Measurements from ENCODE around the gene P4HA2.

P4HA2 gene

DNA sequence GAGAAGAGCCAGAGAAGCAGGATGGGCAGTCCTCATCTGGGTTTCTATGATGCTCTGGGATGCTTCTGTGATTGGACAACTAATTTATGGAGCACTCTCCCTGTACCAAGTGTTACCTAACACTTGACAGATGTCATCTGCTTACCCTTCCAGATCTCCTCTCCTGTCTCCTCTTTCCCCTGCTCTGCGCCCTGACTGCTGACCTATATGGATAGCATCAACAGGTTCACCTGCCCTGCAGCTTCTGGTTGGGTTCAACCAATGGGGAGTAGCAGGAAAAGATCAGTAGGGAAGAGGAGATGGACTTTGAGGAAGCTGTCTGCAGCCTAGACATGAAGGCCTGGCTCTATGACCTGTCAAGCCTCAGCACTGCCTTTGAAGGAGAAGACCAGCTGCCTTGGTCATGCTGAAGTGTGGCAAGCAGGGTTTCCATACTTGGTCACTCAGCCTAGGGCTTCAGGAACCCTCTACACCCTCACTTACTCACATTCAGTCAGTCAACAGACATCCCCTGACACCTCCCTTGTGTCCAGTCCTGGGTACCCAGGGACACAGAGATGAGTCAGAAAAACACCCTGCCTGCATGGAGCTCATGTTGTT lies 11.3 kb upstream of the P4HA2 start:
- no peak for ATAC-seq
- no peak for TF ChIP-seq OSR1 (CRISPR knock-in tag; IDR thresholded peaks at IDR 0.05)
- no peak for TF ChIP-seq ZFP3 (CRISPR knock-in tag; IDR thresholded peaks at IDR 0.05)
- TF ChIP-seq ZC3H10 (CRISPR knock-in tag; IDR thresholded peaks at IDR 0.05) = no peak
- TF ChIP-seq PPARA (CRISPR knock-in tag; IDR thresholded peaks at IDR 0.05; ENCODE audit: borderline replicate concordance) = no peak
- TF ChIP-seq, protein P1, sequence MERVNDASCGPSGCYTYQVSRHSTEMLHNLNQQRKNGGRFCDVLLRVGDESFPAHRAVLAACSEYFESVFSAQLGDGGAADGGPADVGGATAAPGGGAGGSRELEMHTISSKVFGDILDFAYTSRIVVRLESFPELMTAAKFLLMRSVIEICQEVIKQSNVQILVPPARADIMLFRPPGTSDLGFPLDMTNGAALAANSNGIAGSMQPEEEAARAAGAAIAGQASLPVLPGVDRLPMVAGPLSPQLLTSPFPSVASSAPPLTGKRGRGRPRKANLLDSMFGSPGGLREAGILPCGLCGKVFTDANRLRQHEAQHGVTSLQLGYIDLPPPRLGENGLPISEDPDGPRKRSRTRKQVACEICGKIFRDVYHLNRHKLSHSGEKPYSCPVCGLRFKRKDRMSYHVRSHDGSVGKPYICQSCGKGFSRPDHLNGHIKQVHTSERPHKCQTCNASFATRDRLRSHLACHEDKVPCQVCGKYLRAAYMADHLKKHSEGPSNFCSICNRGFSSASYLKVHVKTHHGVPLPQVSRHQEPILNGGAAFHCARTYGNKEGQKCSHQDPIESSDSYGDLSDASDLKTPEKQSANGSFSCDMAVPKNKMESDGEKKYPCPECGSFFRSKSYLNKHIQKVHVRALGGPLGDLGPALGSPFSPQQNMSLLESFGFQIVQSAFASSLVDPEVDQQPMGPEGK (CRISPR knock-in tag; IDR thresholded peaks at IDR 0.05; ENCODE audit: borderline replicate concordance) = no peak
- TF ChIP-seq CSDC2 (CRISPR knock-in tag; IDR thresholded peaks at IDR 0.05) = no peak
- TF ChIP-seq, protein P2, sequence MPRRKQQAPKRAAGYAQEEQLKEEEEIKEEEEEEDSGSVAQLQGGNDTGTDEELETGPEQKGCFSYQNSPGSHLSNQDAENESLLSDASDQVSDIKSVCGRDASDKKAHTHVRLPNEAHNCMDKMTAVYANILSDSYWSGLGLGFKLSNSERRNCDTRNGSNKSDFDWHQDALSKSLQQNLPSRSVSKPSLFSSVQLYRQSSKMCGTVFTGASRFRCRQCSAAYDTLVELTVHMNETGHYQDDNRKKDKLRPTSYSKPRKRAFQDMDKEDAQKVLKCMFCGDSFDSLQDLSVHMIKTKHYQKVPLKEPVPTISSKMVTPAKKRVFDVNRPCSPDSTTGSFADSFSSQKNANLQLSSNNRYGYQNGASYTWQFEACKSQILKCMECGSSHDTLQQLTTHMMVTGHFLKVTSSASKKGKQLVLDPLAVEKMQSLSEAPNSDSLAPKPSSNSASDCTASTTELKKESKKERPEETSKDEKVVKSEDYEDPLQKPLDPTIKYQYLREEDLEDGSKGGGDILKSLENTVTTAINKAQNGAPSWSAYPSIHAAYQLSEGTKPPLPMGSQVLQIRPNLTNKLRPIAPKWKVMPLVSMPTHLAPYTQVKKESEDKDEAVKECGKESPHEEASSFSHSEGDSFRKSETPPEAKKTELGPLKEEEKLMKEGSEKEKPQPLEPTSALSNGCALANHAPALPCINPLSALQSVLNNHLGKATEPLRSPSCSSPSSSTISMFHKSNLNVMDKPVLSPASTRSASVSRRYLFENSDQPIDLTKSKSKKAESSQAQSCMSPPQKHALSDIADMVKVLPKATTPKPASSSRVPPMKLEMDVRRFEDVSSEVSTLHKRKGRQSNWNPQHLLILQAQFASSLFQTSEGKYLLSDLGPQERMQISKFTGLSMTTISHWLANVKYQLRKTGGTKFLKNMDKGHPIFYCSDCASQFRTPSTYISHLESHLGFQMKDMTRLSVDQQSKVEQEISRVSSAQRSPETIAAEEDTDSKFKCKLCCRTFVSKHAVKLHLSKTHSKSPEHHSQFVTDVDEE (CRISPR knock-in tag; IDR thresholded peaks at IDR 0.05) = no peak
- no peak for TF ChIP-seq TCF4 (CRISPR knock-in tag; IDR thresholded peaks at IDR 0.05; ENCODE audit: borderline replicate concordance)
- no peak for TF ChIP-seq RARB (CRISPR knock-in tag; IDR thresholded peaks at IDR 0.05)

DNA sequence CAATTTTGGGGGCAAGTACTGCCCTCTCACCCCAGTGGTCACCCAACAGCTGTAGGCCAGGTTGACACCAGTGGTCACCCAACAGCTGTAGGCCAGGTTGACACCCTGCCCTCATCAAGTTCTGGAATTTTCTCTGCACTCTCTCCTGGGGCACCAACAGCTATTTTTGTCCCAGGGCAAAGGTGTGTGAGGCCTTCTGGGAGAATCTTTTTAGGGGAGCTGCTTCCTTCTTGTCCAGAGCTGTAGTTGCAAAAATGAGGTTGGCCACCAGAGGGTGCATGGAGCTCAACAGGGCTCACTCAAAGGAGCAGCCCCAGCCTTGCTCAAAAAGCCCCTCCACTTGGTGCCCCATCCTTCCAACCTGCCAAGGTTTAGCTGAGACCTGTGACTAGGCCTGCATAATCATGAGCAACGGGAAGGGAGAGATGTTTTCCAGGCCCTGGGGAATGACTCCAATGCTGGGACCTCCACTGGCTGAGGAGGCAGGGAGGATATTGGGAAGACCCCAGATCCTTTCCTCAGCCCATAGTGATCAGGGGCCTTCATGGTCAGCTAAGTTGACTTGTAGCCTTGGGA lies 10.6 kb upstream of the P4HA2 start:
- peak; percentile 96 for ATAC-seq
- TF ChIP-seq, protein P2 (CRISPR knock-in tag; IDR thresholded peaks at IDR 0.05) = no peak
- TF ChIP-seq TOX (CRISPR knock-in tag; IDR thresholded peaks at IDR 0.05; ENCODE audit: borderline replicate concordance) = no peak
- no peak for TF ChIP-seq ZC3H10 (CRISPR knock-in tag; IDR thresholded peaks at IDR 0.05)
- TF ChIP-seq ZFP3 (CRISPR knock-in tag; IDR thresholded peaks at IDR 0.05) = no peak
- TF ChIP-seq ESRRG (CRISPR knock-in tag; IDR thresholded peaks at IDR 0.05) = no peak
- no peak for TF ChIP-seq ISL1 (CRISPR knock-in tag; IDR thresholded peaks at IDR 0.05)
- TF ChIP-seq ZNF8 (CRISPR knock-in tag; IDR thresholded peaks at IDR 0.05) = no peak
- TF ChIP-seq BACH2 (CRISPR knock-in tag; IDR thresholded peaks at IDR 0.05; ENCODE audit: borderline replicate concordance) = no peak
- TF ChIP-seq ZNF70 (CRISPR knock-in tag; IDR thresholded peaks at IDR 0.05) = no peak
- TF ChIP-seq RARB (CRISPR knock-in tag; IDR thresholded peaks at IDR 0.05) = no peak
- TF ChIP-seq CSDC2 (CRISPR knock-in tag; IDR thresholded peaks at IDR 0.05) = no peak
- TF ChIP-seq PPARA (CRISPR knock-in tag; IDR thresholded peaks at IDR 0.05; ENCODE audit: borderline replicate concordance) = no peak
- TF ChIP-seq SNAI2 (CRISPR knock-in tag; IDR thresholded peaks at IDR 0.05) = no peak
- TF ChIP-seq TCF4 (CRISPR knock-in tag; IDR thresholded peaks at IDR 0.05; ENCODE audit: borderline replicate concordance) = no peak
- no peak for TF ChIP-seq ARNTL (CRISPR knock-in tag; IDR thresholded peaks at IDR 0.05; ENCODE audit: borderline replicate concordance, low read depth)
- TF ChIP-seq, protein P1 (CRISPR knock-in tag; IDR thresholded peaks at IDR 0.05; ENCODE audit: borderline replicate concordance) = no peak

DNA sequence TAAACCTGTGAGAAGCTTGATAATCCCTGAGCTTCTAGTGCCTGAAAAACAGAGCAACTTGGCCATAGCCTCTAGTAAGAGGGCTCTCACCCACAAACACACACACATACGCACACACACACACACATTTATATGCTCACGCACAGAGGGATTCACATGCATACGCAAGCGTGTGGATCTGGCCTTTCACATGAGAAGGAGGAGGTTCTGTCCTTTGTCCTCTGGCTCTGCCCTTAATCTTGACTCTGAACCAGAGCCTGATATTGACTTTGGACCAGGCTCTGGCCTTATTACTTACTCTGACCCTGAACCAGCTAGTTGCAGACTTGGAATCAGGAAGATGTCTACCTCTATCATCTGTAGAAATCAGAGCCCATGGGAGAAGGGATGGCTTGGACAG lies 10.0 kb upstream of the P4HA2 start:
- no peak; the same call in 2 of the 3 replicates for ATAC-seq
- no peak for TF ChIP-seq ESRRG (CRISPR knock-in tag; IDR thresholded peaks at IDR 0.05)
- TF ChIP-seq OSR1 (CRISPR knock-in tag; IDR thresholded peaks at IDR 0.05) = no peak
- TF ChIP-seq TCF4 (CRISPR knock-in tag; IDR thresholded peaks at IDR 0.05; ENCODE audit: borderline replicate concordance) = no peak
- TF ChIP-seq ZNF8 (CRISPR knock-in tag; IDR thresholded peaks at IDR 0.05) = no peak
- TF ChIP-seq, protein P3, sequence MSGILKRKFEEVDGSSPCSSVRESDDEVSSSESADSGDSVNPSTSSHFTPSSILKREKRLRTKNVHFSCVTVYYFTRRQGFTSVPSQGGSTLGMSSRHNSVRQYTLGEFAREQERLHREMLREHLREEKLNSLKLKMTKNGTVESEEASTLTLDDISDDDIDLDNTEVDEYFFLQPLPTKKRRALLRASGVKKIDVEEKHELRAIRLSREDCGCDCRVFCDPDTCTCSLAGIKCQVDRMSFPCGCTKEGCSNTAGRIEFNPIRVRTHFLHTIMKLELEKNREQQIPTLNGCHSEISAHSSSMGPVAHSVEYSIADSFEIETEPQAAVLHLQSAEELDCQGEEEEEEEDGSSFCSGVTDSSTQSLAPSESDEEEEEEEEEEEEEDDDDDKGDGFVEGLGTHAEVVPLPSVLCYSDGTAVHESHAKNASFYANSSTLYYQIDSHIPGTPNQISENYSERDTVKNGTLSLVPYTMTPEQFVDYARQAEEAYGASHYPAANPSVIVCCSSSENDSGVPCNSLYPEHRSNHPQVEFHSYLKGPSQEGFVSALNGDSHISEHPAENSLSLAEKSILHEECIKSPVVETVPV (CRISPR knock-in tag; IDR thresholded peaks at IDR 0.05) = no peak
- TF ChIP-seq, protein P2 (CRISPR knock-in tag; IDR thresholded peaks at IDR 0.05) = no peak
- no peak for TF ChIP-seq BACH2 (CRISPR knock-in tag; IDR thresholded peaks at IDR 0.05; ENCODE audit: borderline replicate concordance)
- TF ChIP-seq, protein P1 (CRISPR knock-in tag; IDR thresholded peaks at IDR 0.05; ENCODE audit: borderline replicate concordance) = no peak
- TF ChIP-seq ZNF565 (CRISPR knock-in tag; conservative IDR thresholded peaks at IDR 0.05; ENCODE audit: low read depth) = no peak

Data from SK-N-SH treated with all-trans-retinoic acid at 6 μM for 48 hours (cell line).